Panc1 (cell line): ENCODE data around the gene CMTM6. TPM values are rescaled to one million over a fixed set of nuclear protein-coding genes. Genes with fewer than 3 reads are reported as not detected.
A peak's percentile ranks its signal among the peaks of the same experiment; 100 is the strongest.

Experiments
- ATAC-seq: fragments of 200-7000 bp; cut with Tn5 transposase; 2 replicates; pipeline ENCODE4 v1.9.1; 2020; ENCODE audit warnings: mild to moderate bottlenecking, moderate library complexity
- BruUV-seq: library from RNA; stranded (reverse); fragments of 400-500 nt; replicated peaks from 2 replicates; lab custom pipeline; 2021; lab: Mats Ljungman, UMichigan
- CTCF ChIA-PET: fragments of 300-600 bp; sonication (Branson Sonifier 250); formaldehyde crosslinking; loops from one replicate; lab custom pipeline; 2022; ENCODE audit warnings: antibody characterized with exemption; lab: Charles Lee
- POLR2A ChIA-PET: fragments of 300-600 bp; sonication (Branson Sonifier 250); formaldehyde crosslinking; loops from one replicate; lab custom pipeline; 2022; ENCODE audit warnings: antibody characterized with exemption; lab: Charles Lee
- DNase-seq: peaks from one replicate; pipeline ENCODE4 v3.0.0-alpha.2; 2010; ENCODE audit warnings: low read depth, low spot score
- H3K27ac ChIP-seq: 2 replicates; pipeline ENCODE4 v1.5.1; 2011; ENCODE audit warnings: mild to moderate bottlenecking, low read length, inconsistent platforms
- H3K27me3 ChIP-seq: fragments of 200-500 bp; sonication (Bioruptor generic); 2 replicates; pipeline ENCODE4 v1.6.0; 2014; ENCODE audit warnings: low read length, inconsistent platforms; ENCODE audit not compliant: control insufficient read depth, insufficient read depth
- H3K36me3 ChIP-seq: fragments of 200-500 bp; sonication (Bioruptor generic); 2 replicates; pipeline ENCODE4 v1.5.1; 2014; ENCODE audit warnings: inconsistent platforms, mild to moderate bottlenecking, low read length, moderate library complexity; ENCODE audit not compliant: control insufficient read depth, insufficient read depth
- H3K4me1 ChIP-seq: 2 replicates; pipeline ENCODE4 v1.5.1; 2011; ENCODE audit warnings: inconsistent platforms, mild to moderate bottlenecking, low read length, moderate library complexity; ENCODE audit not compliant: control insufficient read depth, insufficient read depth
- H3K4me3 ChIP-seq, 2 experiments: 2 replicates each; pipeline ENCODE4 v1.5.1; 2011 to 2012; ENCODE audit warnings: low read depth in 2 of 2, low read length in 2 of 2, mild to moderate bottlenecking in 2 of 2, inconsistent platforms in 1 of 2, moderate library complexity in 1 of 2
- H3K9me3 ChIP-seq: fragments of 200-500 bp; sonication (Bioruptor generic); 2 replicates; pipeline ENCODE4 v1.5.1; 2014; ENCODE audit warnings: low read depth, mild to moderate bottlenecking, inconsistent platforms, low read length, moderate library complexity; ENCODE audit not compliant: control insufficient read depth, insufficient read depth
- POLR2AphosphoS5 ChIP-seq: IDR thresholded peaks from 2 replicates; pipeline ENCODE4 v1.6.1; 2012; ENCODE audit warnings: mild to moderate bottlenecking, low read depth, low read length, moderate library complexity
- REST ChIP-seq, 2 experiments: IDR thresholded peaks; 2 replicates each; pipeline ENCODE4 v1.6.1; 2011 to 2012; ENCODE audit warnings: low read depth in 2 of 2, control low read depth in 1 of 2, low read length in 1 of 2, mild to moderate bottlenecking in 1 of 2, moderate library complexity in 1 of 2; ENCODE audit not compliant: insufficient read depth in 1 of 2
- SIN3A ChIP-seq: IDR thresholded peaks from 2 replicates; pipeline ENCODE4 v1.6.1; 2012; ENCODE audit warnings: low read depth, mild to moderate bottlenecking, low read length, moderate library complexity, borderline replicate concordance; ENCODE audit not compliant: insufficient read depth
- TCF7L2 ChIP-seq: IDR thresholded peaks from 2 replicates; pipeline ENCODE4 v1.6.1; 2011; ENCODE audit warnings: mild to moderate bottlenecking, low read depth, low read length, inconsistent platforms
- in situ Hi-C: cut with HindIII; loops from 2 replicates; pipeline ENCODE4 v1.10.0; 2016; ENCODE audit warnings: low sequenced_read_pairs, low pct_unique_long_range_greater_than_20kb
- intact Hi-C: fragments of 100-400 bp; cut with micrococcal nuclease; formaldehyde crosslinking; loops from one replicate; pipeline ENCODE4 v1.10.0; 2022; ENCODE audit not compliant: unreplicated experiment
- total RNA-seq: library from RNA; stranded (reverse); gene quantifications from one replicate; pipeline ENCODE4 v1.2.1, GENCODE V29; 2021; ENCODE audit not compliant: unreplicated experiment
- TF ChIP-seq, protein P1 (sequence below): fragments of 450-650 bp; IDR thresholded peaks from 2 replicates; pipeline ENCODE4 v1.5.1; 2017; ENCODE audit warnings: mild to moderate bottlenecking

The CMTM6 gene
- total RNA-seq, 1 experiment from 2014 or later = 56.4 TPM

DNA sequence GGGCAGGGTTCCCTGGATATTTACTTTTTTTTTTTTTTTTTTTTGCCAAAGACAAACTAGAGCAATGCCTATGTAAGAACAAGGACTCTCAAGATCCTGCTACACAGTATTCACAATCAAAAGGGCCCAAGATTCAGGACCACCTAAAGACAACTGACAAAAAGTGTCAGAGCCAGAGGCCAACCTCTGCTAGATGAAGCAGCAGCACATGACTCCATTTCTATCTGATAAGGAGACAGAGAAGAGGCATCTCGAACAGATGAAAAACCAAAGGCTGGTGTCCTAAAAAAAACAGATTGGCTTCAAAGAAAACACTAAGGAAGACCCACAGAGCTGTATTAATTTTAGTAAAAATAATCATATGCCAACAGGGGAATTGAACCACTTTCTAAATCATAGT is 20.0 kb downstream of the CMTM6 start:
- ChIA-PET CTCF (no interaction called here), POLR2A (no interaction called here)
- peaks cover 6% of the 10 kb centered on the region; the same call in 1 of the 2 replicates for H3K36me3 ChIP-seq

GRCh38 chr3:32481791-32482631 is 20.6 kb downstream of the CMTM6 start:
- H3K4me1 ChIP-seq = no peaks in the 10 kb centered on the region
- H3K27ac ChIP-seq = no peak overlapping the region
- H3K36me3 ChIP-seq = peaks cover 3% of the 10 kb centered on the region; the same call in 1 of the 2 replicates
- no peaks in the 10 kb centered on the region for H3K9me3 ChIP-seq
- BruUV-seq = no TSS peak
- no peaks in the 10 kb centered on the region for H3K27me3 ChIP-seq
- no peak for ATAC-seq
- POLR2A ChIA-PET = no interaction called here
- CTCF ChIA-PET = no interaction called here
- TF ChIP-seq REST (IDR thresholded peaks at IDR 0.05; ENCODE audit: insufficient read depth in 1 of 2, low read depth in 2 of 2, low read length in 1 of 2) (no peak), POLR2AphosphoS5 (no peak), TCF7L2 (no peak), SIN3A (no peak)
- TF ChIP-seq, protein P1, sequence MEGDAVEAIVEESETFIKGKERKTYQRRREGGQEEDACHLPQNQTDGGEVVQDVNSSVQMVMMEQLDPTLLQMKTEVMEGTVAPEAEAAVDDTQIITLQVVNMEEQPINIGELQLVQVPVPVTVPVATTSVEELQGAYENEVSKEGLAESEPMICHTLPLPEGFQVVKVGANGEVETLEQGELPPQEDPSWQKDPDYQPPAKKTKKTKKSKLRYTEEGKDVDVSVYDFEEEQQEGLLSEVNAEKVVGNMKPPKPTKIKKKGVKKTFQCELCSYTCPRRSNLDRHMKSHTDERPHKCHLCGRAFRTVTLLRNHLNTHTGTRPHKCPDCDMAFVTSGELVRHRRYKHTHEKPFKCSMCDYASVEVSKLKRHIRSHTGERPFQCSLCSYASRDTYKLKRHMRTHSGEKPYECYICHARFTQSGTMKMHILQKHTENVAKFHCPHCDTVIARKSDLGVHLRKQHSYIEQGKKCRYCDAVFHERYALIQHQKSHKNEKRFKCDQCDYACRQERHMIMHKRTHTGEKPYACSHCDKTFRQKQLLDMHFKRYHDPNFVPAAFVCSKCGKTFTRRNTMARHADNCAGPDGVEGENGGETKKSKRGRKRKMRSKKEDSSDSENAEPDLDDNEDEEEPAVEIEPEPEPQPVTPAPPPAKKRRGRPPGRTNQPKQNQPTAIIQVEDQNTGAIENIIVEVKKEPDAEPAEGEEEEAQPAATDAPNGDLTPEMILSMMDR = no peak
- in situ Hi-C loops = no loop called here
- no peak for DNase-seq
- H3K4me3 ChIP-seq = no peak overlapping the region
- intact Hi-C loops = no loop called here

More for the DNA sequence above, 20.0 kb downstream of the CMTM6 start:
- Histone ChIP-seq H3K27ac (no peak overlapping the region), H3K27me3 (no peaks in the 10 kb centered on the region), H3K4me1 (no peaks in the 10 kb centered on the region), H3K4me3 (no peak overlapping the region), H3K9me3 (no peaks in the 10 kb centered on the region)
- intact Hi-C loops (no loop called here), in situ Hi-C loops (no loop called here)
- BruUV-seq = TSS peak; percentile 33
- ATAC-seq (no peak), DNase-seq (no peak)
- TF ChIP-seq REST (IDR thresholded peaks at IDR 0.05; ENCODE audit: insufficient read depth in 1 of 2, low read depth in 2 of 2, low read length in 1 of 2) (no peak), POLR2AphosphoS5 (no peak)
